H1 (cell line): Measurements from ENCODE around the gene TMEM147. TPM values are rescaled to one million over a fixed set of nuclear protein-coding genes. Genes with fewer than 3 reads are reported as not detected.

ENCODE experiments used
- CTCF ChIA-PET: fragments of 300-600 bp; sonication (Branson Sonifier 250); formaldehyde crosslinking; loops from one replicate; lab custom pipeline; 2021; ENCODE audit not compliant: partially characterized antibody; lab: Charles Lee
- POLR2A ChIA-PET: fragments of 300-600 bp; sonication (Branson Sonifier 250); formaldehyde crosslinking; loops from one replicate; lab custom pipeline; 2021; ENCODE audit warnings: inconsistent platforms; ENCODE audit not compliant: partially characterized antibody; lab: Charles Lee
- DNase-seq, 2 experiments: peaks; one replicate each; pipeline versions ENCODE4 v3.0.0 to v3.0.0-alpha.2; 2010 to 2022; ENCODE audit warnings: low spot score in 2 of 2, low read depth in 1 of 2, mixed read lengths in 1 of 2
- FAIRE-seq: peaks from 2 replicates; lab custom pipeline; 2011; peaks lifted over from hg19 to GRCh38; lab: Jason Lieb, UNC
- H2AFZ ChIP-seq: 2 replicates; pipeline ENCODE4 v1.8.1; 2012; ENCODE audit warnings: low read length, inconsistent platforms
- H2AK5ac ChIP-seq: 2 replicates; pipeline ENCODE4 v1.6.1; 2013; ENCODE audit warnings: low read depth, low read length
- H2BK120ac ChIP-seq: replicated peaks from 2 replicates; pipeline ENCODE3; 2013; ENCODE audit warnings: low read depth, low read length, inconsistent platforms
- H2BK12ac ChIP-seq: 2 replicates; pipeline ENCODE4 v1.6.1; 2013; ENCODE audit warnings: low read depth, low read length
- H2BK15ac ChIP-seq: 2 replicates; pipeline ENCODE4 v1.6.1; 2013; ENCODE audit warnings: low read length
- H2BK20ac ChIP-seq: 2 replicates; pipeline ENCODE4 v1.6.1; 2013; ENCODE audit warnings: low read length
- H2BK5ac ChIP-seq: 2 replicates; pipeline ENCODE4 v1.6.1; 2013; ENCODE audit warnings: low read depth, low read length
- H3K14ac ChIP-seq: 2 replicates; pipeline ENCODE4 v1.6.1; 2013; ENCODE audit warnings: inconsistent platforms; ENCODE audit not compliant: insufficient read length
- H3K18ac ChIP-seq: 2 replicates; pipeline ENCODE4 v1.6.1; 2013; ENCODE audit warnings: low read length; ENCODE audit errors: extremely low read depth
- H3K23ac ChIP-seq: 2 replicates; pipeline ENCODE4 v1.6.1; 2013; ENCODE audit warnings: inconsistent platforms; ENCODE audit not compliant: insufficient read length
- H3K23me2 ChIP-seq: 2 replicates; pipeline ENCODE4 v1.6.1; 2013; ENCODE audit warnings: low read depth, low read length
- H3K27ac ChIP-seq: 2 replicates; pipeline ENCODE4 v1.6.1; 2011; ENCODE audit warnings: low read depth, low read length, inconsistent platforms
- H3K27me3 ChIP-seq, 4 experiments: replicated peaks in 1 of 4; 1 replicate in 1 of 4; 2 replicates in 3 of 4; pipeline versions ENCODE4 v1.6.1 to v1.8.1; 2011 to 2013; ENCODE audit warnings: low read length in 3 of 4, mild to moderate bottlenecking in 3 of 4, inconsistent platforms in 2 of 4, mixed read lengths in 2 of 4, moderate library complexity in 1 of 4; ENCODE audit not compliant: control insufficient read depth in 3 of 4, insufficient read depth in 3 of 4; ENCODE audit errors: extremely low read depth in 1 of 4
- H3K36me3 ChIP-seq, 4 experiments: 2 replicates each; pipeline versions ENCODE4 v1.6.1 to v1.8.1; 2011 to 2013; ENCODE audit warnings: mild to moderate bottlenecking in 4 of 4, low read length in 3 of 4, moderate library complexity in 2 of 4, control low read depth in 1 of 4, inconsistent platforms in 1 of 4; ENCODE audit not compliant: insufficient read depth in 4 of 4, control insufficient read depth in 2 of 4
- H3K4ac ChIP-seq: replicated peaks from 2 replicates; pipeline ENCODE3; 2013; ENCODE audit warnings: low read length, low read depth, mixed read lengths, inconsistent platforms; ENCODE audit not compliant: insufficient read length
- H3K4me1 ChIP-seq, 4 experiments: replicated peaks in 1 of 4; 1 replicate in 1 of 4; 2 replicates in 3 of 4; pipeline versions ENCODE4 v1.6.1 to v1.8.1; 2011 to 2013; ENCODE audit warnings: low read length in 3 of 4, inconsistent platforms in 2 of 4, mixed read lengths in 1 of 4; ENCODE audit not compliant: insufficient read depth in 4 of 4, control insufficient read depth in 3 of 4
- H3K4me2 ChIP-seq, 2 experiments: 2 replicates each; pipeline versions ENCODE4 v1.6.1 to v1.8.1; 2011 to 2013; ENCODE audit warnings: low read depth in 2 of 2, low read length in 2 of 2, control low read depth in 1 of 2, inconsistent platforms in 1 of 2, mild to moderate bottlenecking in 1 of 2; ENCODE audit not compliant: insufficient read depth in 1 of 2
- H3K4me3 ChIP-seq, 4 experiments: fragments of 200-600, 300-600 bp in 1 of 4; sonication (generic), shearing (Covaris generic), sonication (Bioruptor Twin) in 1 of 4; 2 replicates each; pipeline versions ENCODE4 v1.5.1 to v1.8.1; 2011 to 2016; ENCODE audit warnings: low read length in 4 of 4, low read depth in 3 of 4, control low read depth in 2 of 4, inconsistent platforms in 2 of 4, mild to moderate bottlenecking in 2 of 4, mixed read lengths in 1 of 4, moderate library complexity in 1 of 4; ENCODE audit not compliant: insufficient read depth in 2 of 4; ENCODE audit errors: extremely low read depth in 1 of 4
- H3K56ac ChIP-seq: replicated peaks from 2 replicates; pipeline ENCODE3; 2013; ENCODE audit warnings: low read depth, mild to moderate bottlenecking, mixed read lengths, low read length, inconsistent platforms; ENCODE audit not compliant: insufficient read length
- H3K79me1 ChIP-seq: 2 replicates; pipeline ENCODE4 v1.6.1; 2013; ENCODE audit warnings: low read depth, low read length, control low read depth
- H3K79me2 ChIP-seq, 2 experiments: 2 replicates each; pipeline versions ENCODE4 v1.6.1 to v1.8.1; 2012 to 2013; ENCODE audit warnings: low read length in 2 of 2, mild to moderate bottlenecking in 2 of 2, inconsistent platforms in 1 of 2; ENCODE audit not compliant: insufficient read depth in 2 of 2, control insufficient read depth in 1 of 2
- H3K9ac ChIP-seq, 4 experiments: replicated peaks in 1 of 4; 1 replicate in 1 of 4; 2 replicates in 3 of 4; pipeline versions ENCODE4 v1.6.1 to v1.8.1; 2011 to 2013; ENCODE audit warnings: low read depth in 3 of 4, low read length in 3 of 4, control low read depth in 2 of 4, mild to moderate bottlenecking in 2 of 4, moderate library complexity in 2 of 4, inconsistent platforms in 1 of 4; ENCODE audit errors: extremely low read depth in 1 of 4
- H3K9me3 ChIP-seq, 2 experiments: 2 replicates each; pipeline versions ENCODE4 v1.6.1 to v1.8.1; 2012 to 2013; ENCODE audit warnings: mild to moderate bottlenecking in 2 of 2, moderate library complexity in 2 of 2, control low read depth in 1 of 2, inconsistent platforms in 1 of 2, low read depth in 1 of 2, low read length in 1 of 2, mixed read lengths in 1 of 2; ENCODE audit not compliant: insufficient read depth in 2 of 2
- H4K20me1 ChIP-seq, 2 experiments: replicated peaks in 1 of 2; 2 replicates each; pipeline versions ENCODE3 to v1.8.1; 2011 to 2013; ENCODE audit warnings: inconsistent platforms in 2 of 2, low read length in 2 of 2, mild to moderate bottlenecking in 1 of 2; ENCODE audit not compliant: insufficient read depth in 2 of 2, control insufficient read depth in 1 of 2
- H4K5ac ChIP-seq: 2 replicates; pipeline ENCODE4 v1.6.1; 2013; ENCODE audit warnings: low read length, low read depth, mixed read lengths, inconsistent platforms; ENCODE audit not compliant: insufficient read length
- H4K8ac ChIP-seq: 2 replicates; pipeline ENCODE4 v1.8.0; 2013; ENCODE audit warnings: mild to moderate bottlenecking, moderate library complexity, low read length, inconsistent platforms; ENCODE audit not compliant: insufficient read depth; ENCODE audit errors: extremely low read depth
- H4K91ac ChIP-seq: replicated peaks from 2 replicates; pipeline ENCODE3; 2013; ENCODE audit warnings: low read length, mixed read lengths, inconsistent platforms; ENCODE audit not compliant: insufficient read length
- CBX5 ChIP-seq: fragments of 300-800, 300-1000 bp; sonication (generic); IDR thresholded peaks from 2 replicates; pipeline ENCODE4 v1.7.1; 2016; ENCODE audit warnings: antibody characterized with exemption, low read length, low read depth
- RBBP5 ChIP-seq: IDR thresholded peaks from 2 replicates; pipeline ENCODE4 v1.7.1; 2012; ENCODE audit warnings: low read depth, mild to moderate bottlenecking, inconsistent platforms, low read length, moderate library complexity, borderline replicate concordance
- RXRA ChIP-seq: IDR thresholded peaks from 2 replicates; pipeline ENCODE4 v1.6.1; 2011; ENCODE audit warnings: low read depth, mild to moderate bottlenecking, low read length, moderate library complexity; ENCODE audit not compliant: insufficient read depth
- SRF ChIP-seq: IDR thresholded peaks from 2 replicates; pipeline ENCODE4 v1.6.1; 2011; ENCODE audit warnings: mild to moderate bottlenecking, low read depth, low read length, moderate library complexity
- WGBS, 2 experiments: shearing (Covaris generic) in 1 of 2; methylation state at CpG; one replicate each; pipeline versions ENCODE4 v1.1.6 to v1.1.7; 2013 to 2015; ENCODE audit warnings: low lambda C conversion rate in 2 of 2, mixed read lengths in 2 of 2, inconsistent platforms in 1 of 2, low coverage in 1 of 2, missing lambda C conversion rate in 1 of 2; ENCODE audit not compliant: insufficient replicate concordance in 2 of 2, insufficient coverage in 1 of 2, insufficient read length in 1 of 2; ENCODE audit errors: extremely low coverage in 1 of 2, missing lambda C conversion rate in 1 of 2; 5-methylcytosine and 5-hydroxymethylcytosine counted together
- polyA plus RNA-seq, 7 experiments: library from polyadenylated mRNA; depleted of rRNA in 3 of 7; stranded (reverse) in 5 of 7; unstranded in 2 of 7; fragments of >200 nt in 5 of 7; fragments of 200-250 nt in 2 of 7; gene quantifications; 1 replicate in 5 of 7; 2 replicates in 1 of 7; 4 replicates in 1 of 7; pipeline versions ENCODE4 v1.2.1 to v1.2.3, GENCODE V29; 2011 to 2013; ENCODE audit warnings: missing spikeins in 2 of 7, mixed read lengths in 2 of 7
- total RNA-seq: library from RNA; stranded (reverse); fragmentation: NEBNext Ultra II Directional; extraction: Animal tissue kit (Norgen Biotek cat#: 25700); gene quantifications from 2 replicates; pipeline ENCODE4 v1.2.1, GENCODE V29; 2021

Gene TMEM147
- total and polyA plus RNA-seq, 2 of the 8 experiments (the other 6 are each of a cell fraction or from before 2014, with no cell fraction given), result 159 to 418 TPM

DNA sequence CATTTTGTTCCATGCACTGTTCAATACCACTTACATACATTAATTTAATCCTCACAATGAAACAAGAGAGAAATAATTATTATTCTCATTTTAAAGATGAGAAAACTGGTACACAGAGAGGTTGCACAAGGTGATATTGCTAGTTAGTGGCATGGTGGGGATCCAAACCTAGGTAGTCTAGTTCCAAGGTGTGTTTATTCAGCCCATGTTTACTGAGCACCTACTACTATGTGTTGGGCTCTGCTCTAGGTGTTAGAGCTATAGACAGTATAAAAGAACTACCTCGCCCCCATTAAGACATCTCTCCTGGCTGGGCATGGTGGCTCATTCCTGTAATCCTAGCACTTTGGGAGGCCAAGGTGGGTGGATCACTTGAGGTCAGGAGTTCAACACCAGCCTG is 37.3 kb downstream of the TMEM147 start:
- no peaks in the 10 kb centered on the region for H4K20me1 ChIP-seq
- H2BK120ac ChIP-seq, result no peak overlapping the region
- no peaks in the 10 kb centered on the region for H3K4me1 ChIP-seq
- DNase-seq, result no peak
- H2BK15ac ChIP-seq, result no peak overlapping the region
- ChIA-PET CTCF (interaction anchor here (1.6 to 1.8 kb wide), 2 partner anchors 9 to 10 kb away, joined by 6 to 9 read pairs; no protein-coding TSS in a partner anchor), POLR2A (interaction anchor here (0.7 kb wide), 1 partner anchor 110 kb away, joined by 3 read pairs; no protein-coding TSS in a partner anchor)
- H2BK12ac ChIP-seq, result no peak overlapping the region
- no peak for FAIRE-seq
- H4K8ac ChIP-seq, result no peak overlapping the region
- no peaks in the 10 kb centered on the region for H3K79me2 ChIP-seq
- peaks cover 5 to 8% of the 10 kb centered on the region in 2 experiments; a peak in 3 of 4 replicates for H3K9me3 ChIP-seq
- H3K23ac ChIP-seq, result no peak overlapping the region
- no peak overlapping the region for H4K91ac ChIP-seq
- no peak overlapping the region for H2AK5ac ChIP-seq
- no peak overlapping the region for H2BK5ac ChIP-seq
- 100% methylated on average over 1 of the region's 1 CpG; no CpG with 5 or more reads in 1 of the 2 experiments for WGBS, 2 experiments
- no peaks in the 10 kb centered on the region; a peak in 2 of 7 replicates for H3K27me3 ChIP-seq
- H3K36me3 ChIP-seq, result no peaks in the 10 kb centered on the region
- no peaks in the 10 kb centered on the region for H3K79me1 ChIP-seq
- no peak overlapping the region for H3K4me3 ChIP-seq
- no peak overlapping the region for H2AFZ ChIP-seq
- no peaks in the 10 kb centered on the region for H3K23me2 ChIP-seq
- H3K14ac ChIP-seq, result no peak overlapping the region
- no peak overlapping the region for H3K56ac ChIP-seq
- H4K5ac ChIP-seq, result no peak overlapping the region
- H3K18ac ChIP-seq, result no peak overlapping the region
- no peak overlapping the region for H3K4ac ChIP-seq
- no peak overlapping the region for H3K9ac ChIP-seq
- no peak overlapping the region for H3K27ac ChIP-seq
- no peak overlapping the region for H3K4me2 ChIP-seq
- no peak overlapping the region for H2BK20ac ChIP-seq
- TF ChIP-seq SRF (no peak), RBBP5 (no peak), RXRA (no peak), CBX5 (no peak)
